ENCODE results near the gene PARD3B.

The PARD3B gene

GRCh38 chr2:205055251-205055650, 510.0 kb downstream of the PARD3B start:
- Mint-ChIP-seq H3K4me3 (no peak overlapping the region), H3K9me3 (peaks cover 6 to 14% of the 10 kb centered on the region in 2 donors), H3K27me3 (no peaks in the 10 kb centered on the region), H3K4me1 (peaks cover 16% of the 10 kb centered on the region), H3K27ac (no peak overlapping the region)
- ATAC-seq (no peak), DNase-seq (no peak)

DNA sequence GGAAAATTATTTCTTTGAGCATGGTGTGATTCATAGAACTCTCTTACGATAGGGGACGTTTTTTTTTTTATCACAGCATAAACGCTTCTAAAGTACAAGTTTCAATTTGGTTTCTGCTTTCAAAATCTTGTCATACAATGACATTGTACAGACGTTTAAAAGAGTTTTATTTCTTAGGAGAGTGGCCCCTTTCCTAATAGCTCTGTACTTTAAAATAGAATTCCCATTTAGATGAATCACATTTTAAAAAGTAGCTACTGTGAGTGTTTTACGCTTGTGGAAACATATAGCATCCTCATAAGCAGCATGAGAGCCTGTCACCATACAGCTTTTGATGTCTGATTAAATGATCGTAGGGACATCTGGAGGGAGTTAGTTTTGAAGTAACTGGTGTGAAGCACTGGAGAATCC, 510.9 kb downstream of the PARD3B start:
- Mint-ChIP-seq H3K4me3 (no peak overlapping the region), H3K27me3 (no peaks in the 10 kb centered on the region), H3K27ac (no peak overlapping the region), H3K4me1 (peaks cover 16% of the 10 kb centered on the region), H3K9me3 (peaks cover 6 to 14% of the 10 kb centered on the region in 2 donors)
- ATAC-seq (no peak), DNase-seq (no peak)

DNA sequence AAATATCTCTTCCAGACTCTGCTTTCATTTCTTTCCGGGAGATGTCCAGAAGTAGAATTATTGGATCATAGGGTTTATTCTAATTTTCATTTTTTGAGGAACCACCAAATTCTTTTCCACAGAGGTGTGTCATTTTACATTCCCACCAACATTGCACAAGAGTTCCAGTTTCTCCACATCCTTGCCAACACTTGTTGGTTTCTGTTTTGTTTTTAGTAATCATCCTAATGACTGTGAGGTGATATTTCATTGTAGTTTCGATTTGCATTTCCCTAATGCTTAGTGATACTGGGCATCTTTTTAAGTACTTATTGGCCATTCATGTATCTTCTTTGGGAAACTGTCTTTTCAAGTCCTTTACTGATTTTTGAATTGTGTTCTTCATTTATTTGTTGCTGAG, 513.1 kb downstream of the PARD3B start:
- DNase-seq, result no peak
- Mint-ChIP-seq H3K4me3 (no peak overlapping the region), H3K27me3 (no peaks in the 10 kb centered on the region), H3K4me1 (peaks cover 18% of the 10 kb centered on the region), H3K27ac (no peak overlapping the region), H3K9me3 (peaks cover 6 to 14% of the 10 kb centered on the region in 2 donors)
- ATAC-seq, result peak; percentile 54

- DNase-seq, result no peak
- Mint-ChIP-seq H3K4me3 (no peak overlapping the region), H3K27ac (no peak overlapping the region), H3K27me3 (no peaks in the 10 kb centered on the region), H3K4me1 (peaks cover 18% of the 10 kb centered on the region), H3K9me3 (peaks cover 6 to 14% of the 10 kb centered on the region in 2 donors)
- no peak for ATAC-seq
Measured at GRCh38 chr2:205060269-205060668, 515.0 kb downstream of the PARD3B start.

- Mint-ChIP-seq H3K9me3 (no peaks in the 10 kb centered on the region), H3K4me3 (no peak overlapping the region), H3K27me3 (no peaks in the 10 kb centered on the region), H3K27ac (peak overlapping the region in 1 of 2 donors; percentile 29), H3K4me1 (peaks cover 8% of the 10 kb centered on the region)
- DNase-seq (no peak), ATAC-seq (no peak)
Measured at GRCh38 chr2:205066081-205066480, 520.8 kb downstream of the PARD3B start.

- DNase-seq, result no peak
- H3K27me3 Mint-ChIP-seq, result no peaks in the 10 kb centered on the region
- no peak for ATAC-seq
- H3K4me1 Mint-ChIP-seq, result no peaks in the 10 kb centered on the region
- no peak overlapping the region for H3K27ac Mint-ChIP-seq
- no peak overlapping the region for H3K4me3 Mint-ChIP-seq
- H3K9me3 Mint-ChIP-seq, result no peaks in the 10 kb centered on the region
Measured at GRCh38 chr2:205069928-205070327, 524.7 kb downstream of the PARD3B start.

- no peak overlapping the region for H3K27ac Mint-ChIP-seq
- ATAC-seq, result no peak
- no peaks in the 10 kb centered on the region for H3K27me3 Mint-ChIP-seq
- no peak overlapping the region for H3K4me3 Mint-ChIP-seq
- no peaks in the 10 kb centered on the region for H3K9me3 Mint-ChIP-seq
- no peaks in the 10 kb centered on the region for H3K4me1 Mint-ChIP-seq
- no peak for DNase-seq
Measured at GRCh38 chr2:205070889-205071288, 525.6 kb downstream of the PARD3B start.

GRCh38 chr2:205073433-205074020, 528.3 kb downstream of the PARD3B start:
- ATAC-seq (no peak), DNase-seq (no peak)

DNA sequence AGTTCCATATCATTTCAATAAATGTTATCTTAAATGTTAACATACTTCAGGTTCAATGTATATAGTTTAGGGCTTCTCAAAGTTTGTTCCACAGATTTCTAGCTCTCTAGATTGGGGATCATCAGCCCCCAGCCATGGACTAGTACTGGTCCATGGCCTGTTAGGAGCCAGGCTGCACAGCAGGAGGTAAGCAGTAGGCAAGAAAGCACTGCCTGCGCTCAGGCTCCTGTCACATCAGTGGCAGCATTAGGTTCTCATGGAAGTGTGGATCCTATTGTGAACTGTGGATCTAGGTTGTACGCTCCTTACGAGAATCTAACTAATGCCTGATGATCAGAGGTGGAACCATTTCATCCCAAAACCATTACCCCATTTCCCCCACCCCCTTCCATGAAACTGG, 531.1 kb downstream of the PARD3B start:
- no peaks in the 10 kb centered on the region for H3K9me3 Mint-ChIP-seq
- ATAC-seq (peak; percentile 43), DNase-seq (no peak)
- peaks cover 34% of the 10 kb centered on the region for H3K4me1 Mint-ChIP-seq
- peak overlapping the region in 1 of 2 donors; percentile 86 for H3K27ac Mint-ChIP-seq
- no peaks in the 10 kb centered on the region for H3K27me3 Mint-ChIP-seq
- H3K4me3 Mint-ChIP-seq, result peak overlapping the region; percentile 62 to 65

More at GRCh38 chr2:205073433-205074020, 528.3 kb downstream of the PARD3B start:
- peaks cover 25% of the 10 kb centered on the region for H3K4me1 Mint-ChIP-seq
- H3K4me3 Mint-ChIP-seq, result no peak overlapping the region
- no peaks in the 10 kb centered on the region for H3K27me3 Mint-ChIP-seq
- H3K9me3 Mint-ChIP-seq, result no peaks in the 10 kb centered on the region
- no peak overlapping the region for H3K27ac Mint-ChIP-seq

DNA sequence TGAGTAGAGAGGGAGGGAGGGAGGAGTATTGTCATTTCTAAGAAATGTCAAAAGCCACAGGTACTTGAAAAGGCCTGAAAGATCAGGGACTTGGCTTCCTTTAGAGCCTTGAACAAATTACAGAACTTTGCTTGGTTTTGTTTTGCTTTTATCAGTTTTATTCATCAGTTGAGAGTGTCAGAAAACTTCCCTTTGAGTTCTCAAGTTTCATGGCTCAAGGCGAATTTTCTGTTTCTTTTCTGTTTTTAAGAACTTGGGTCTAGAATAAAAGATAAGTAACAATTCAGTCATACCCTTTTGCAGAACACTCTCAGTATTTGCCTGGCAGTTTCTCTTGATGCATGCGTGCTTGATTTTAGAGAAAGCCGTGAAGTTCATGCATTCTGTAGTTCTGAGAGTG, 531.9 kb downstream of the PARD3B start:
- DNase-seq, result no peak
- Mint-ChIP-seq H3K27me3 (no peaks in the 10 kb centered on the region), H3K4me1 (peaks cover 34% of the 10 kb centered on the region), H3K4me3 (peak overlapping the region; percentile 42 to 65), H3K9me3 (no peaks in the 10 kb centered on the region), H3K27ac (peak overlapping the region in 1 of 2 donors; percentile 19)
- ATAC-seq, result peak; percentile 82

GRCh38 chr2:205078762-205079161, 533.5 kb downstream of the PARD3B start:
- H3K9me3 Mint-ChIP-seq, result no peaks in the 10 kb centered on the region
- no peak for ATAC-seq

GRCh38 chr2:205079173-205079572, 533.9 kb downstream of the PARD3B start:
- peak overlapping the region in 1 of 2 donors; percentile 40 for H3K27ac Mint-ChIP-seq
- no peak overlapping the region for H3K4me3 Mint-ChIP-seq
- peaks cover 34% of the 10 kb centered on the region for H3K4me1 Mint-ChIP-seq
- no peaks in the 10 kb centered on the region for H3K27me3 Mint-ChIP-seq
- no peak for ATAC-seq
- no peak for DNase-seq
- H3K9me3 Mint-ChIP-seq, result no peaks in the 10 kb centered on the region

More at GRCh38 chr2:205078762-205079161, 533.5 kb downstream of the PARD3B start:
- Mint-ChIP-seq H3K27me3 (no peaks in the 10 kb centered on the region), H3K4me3 (no peak overlapping the region), H3K4me1 (peaks cover 34% of the 10 kb centered on the region), H3K27ac (no peak overlapping the region)
- DNase-seq, result no peak

- DNase-seq (no peak), ATAC-seq (no peak)
- Mint-ChIP-seq H3K4me1 (peaks cover under 1% of the 10 kb centered on the region), H3K9me3 (no peaks in the 10 kb centered on the region), H3K27ac (peak overlapping the region in 1 of 2 donors; percentile 9), H3K4me3 (no peak overlapping the region), H3K27me3 (no peaks in the 10 kb centered on the region)
Measured at GRCh38 chr2:205086662-205087061, 541.4 kb downstream of the PARD3B start.

GRCh38 chr2:205087862-205088261, 542.6 kb downstream of the PARD3B start:
- Mint-ChIP-seq H3K4me1 (peaks cover 10% of the 10 kb centered on the region), H3K4me3 (no peak overlapping the region), H3K27me3 (no peaks in the 10 kb centered on the region), H3K9me3 (no peaks in the 10 kb centered on the region), H3K27ac (no peak overlapping the region)
- ATAC-seq (no peak), DNase-seq (no peak)

DNA sequence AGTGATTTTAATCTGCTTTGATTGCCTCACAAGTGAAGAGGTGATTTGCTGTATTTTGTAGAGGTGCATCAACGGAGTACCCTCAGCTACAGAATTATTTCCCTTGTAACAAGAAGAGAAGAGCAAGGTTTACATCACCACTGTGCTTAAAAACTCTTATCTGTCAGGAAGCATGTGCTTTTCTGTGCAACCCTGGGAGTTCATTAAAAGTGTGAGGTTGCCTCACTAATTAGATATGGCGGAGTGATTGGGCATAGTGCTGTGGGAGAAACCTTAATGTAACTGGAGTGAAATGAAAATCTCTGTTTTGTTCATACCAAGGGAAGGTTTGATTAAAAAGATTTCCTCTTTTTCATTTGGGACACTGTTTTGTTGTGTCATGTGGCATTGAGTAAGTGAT, 544.7 kb downstream of the PARD3B start:
- no peak overlapping the region for H3K27ac Mint-ChIP-seq
- H3K4me3 Mint-ChIP-seq, result no peak overlapping the region
- ATAC-seq (no peak), DNase-seq (no peak)
- H3K4me1 Mint-ChIP-seq, result peaks cover 10% of the 10 kb centered on the region
- no peaks in the 10 kb centered on the region for H3K9me3 Mint-ChIP-seq
- no peaks in the 10 kb centered on the region for H3K27me3 Mint-ChIP-seq

DNA sequence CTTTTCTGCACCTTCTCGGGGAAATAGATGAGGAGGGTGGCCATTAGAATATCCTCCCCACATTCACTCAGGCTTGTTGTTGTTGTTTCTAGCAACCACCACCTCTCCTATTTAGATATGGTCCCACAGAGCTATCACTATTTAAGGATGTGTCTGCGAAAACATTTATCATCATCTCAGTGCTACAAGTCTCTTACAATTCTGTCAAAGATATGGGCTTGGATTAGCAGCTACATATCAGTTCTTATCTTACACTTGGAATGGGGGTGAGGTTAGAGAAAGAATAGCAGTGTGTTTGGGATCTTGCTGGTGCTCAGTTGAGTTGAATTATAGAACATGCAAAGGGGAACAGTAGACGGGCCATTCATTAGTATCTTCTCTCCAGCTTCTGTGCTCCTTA, 546.1 kb downstream of the PARD3B start:
- no peaks in the 10 kb centered on the region for H3K9me3 Mint-ChIP-seq

DNA sequence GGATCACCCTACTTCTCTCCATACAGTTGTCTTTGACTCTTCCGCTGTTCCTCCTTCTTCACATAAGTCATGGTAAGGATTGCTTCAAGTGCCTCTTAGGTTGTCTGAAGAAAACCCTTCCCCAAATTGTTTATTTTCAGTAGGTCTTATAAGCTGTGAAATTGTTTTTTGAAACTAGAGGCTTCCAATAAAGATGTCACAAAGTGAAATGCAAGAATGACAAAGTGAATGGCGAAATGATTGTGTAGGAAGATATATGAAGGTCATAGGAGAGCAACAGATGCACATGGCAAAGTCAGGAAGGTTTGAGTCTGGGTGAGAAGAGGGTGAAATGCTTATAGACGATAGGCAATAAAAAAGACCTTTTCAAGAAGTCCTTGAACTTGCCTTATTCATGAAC, 548.8 kb downstream of the PARD3B start:
- Mint-ChIP-seq H3K4me1 (peaks cover 10% of the 10 kb centered on the region), H3K27me3 (no peaks in the 10 kb centered on the region), H3K4me3 (no peak overlapping the region), H3K27ac (no peak overlapping the region), H3K9me3 (no peaks in the 10 kb centered on the region)
- ATAC-seq (no peak), DNase-seq (no peak)

More for the DNA sequence above, 546.1 kb downstream of the PARD3B start:
- Mint-ChIP-seq H3K4me3 (no peak overlapping the region), H3K27ac (no peak overlapping the region), H3K4me1 (peaks cover 10% of the 10 kb centered on the region), H3K27me3 (no peaks in the 10 kb centered on the region)
- ATAC-seq (no peak), DNase-seq (no peak)
